B cell (primary cell): ENCODE measurements around the gene ARHGAP42. TPM values are rescaled to one million over a fixed set of nuclear protein-coding genes. Genes with fewer than 3 reads are reported as not detected.

Source experiments
- ATAC-seq: fragments of 200-7000 bp; cut with Tn5 transposase; one replicate; pipeline ENCODE4 v1.10.0; 2021; ENCODE audit warnings: low read depth, mild to moderate bottlenecking, moderate number of reproducible peaks, moderate library complexity
- CTCF ChIA-PET: fragments of 350-600 bp; sonication (Branson Sonifier 250); formaldehyde crosslinking; loops from one replicate; lab custom pipeline; 2021; ENCODE audit warnings: antibody characterized with exemption, inconsistent platforms; lab: Charles Lee
- POLR2A ChIA-PET: fragments of 350-600 bp; sonication (Branson Sonifier 250); formaldehyde crosslinking; loops from one replicate; lab custom pipeline; 2021; ENCODE audit warnings: antibody characterized with exemption; lab: Charles Lee
- DNase-seq: peaks from one replicate; pipeline ENCODE4 v3.0.0; 2013
- H2AFZ ChIP-seq: 2 replicates; pipeline ENCODE4 v1.6.1; 2012; ENCODE audit warnings: mild to moderate bottlenecking, low read depth, low read length; ENCODE audit not compliant: insufficient read depth, poor library complexity, severe bottlenecking
- H3K27ac ChIP-seq, 2 donors: 1 replicate in 1 of 2; 2 replicates in 1 of 2; pipeline ENCODE4 v1.5.1; 2012 to 2013; ENCODE audit warnings: low read length in 2 of 2, mild to moderate bottlenecking in 2 of 2, moderate library complexity in 1 of 2
- H3K27me3 ChIP-seq, 4 experiments: fragments of 200-600 bp in 1 of 4; sonication (generic) in 1 of 4; replicated peaks in 1 of 4; 1 replicate in 2 of 4; 2 replicates in 2 of 4; pipeline versions ENCODE4 v1.6.1 to v1.7.0; 2013 to 2016; ENCODE audit warnings: low read length in 3 of 4, mild to moderate bottlenecking in 2 of 4, mixed read lengths in 1 of 4, moderate library complexity in 1 of 4; ENCODE audit not compliant: insufficient read depth in 4 of 4, control insufficient read depth in 3 of 4; ENCODE audit errors: control extremely low read depth in 1 of 4
- H3K36me3 ChIP-seq, 2 experiments: replicated peaks in 1 of 2; 1 replicate in 1 of 2; 2 replicates in 1 of 2; pipeline versions ENCODE4 v1.6.1 to v1.7.1; 2013; ENCODE audit warnings: low read length in 1 of 2; ENCODE audit not compliant: insufficient read depth in 2 of 2, control insufficient read depth in 1 of 2; ENCODE audit errors: control extremely low read depth in 1 of 2, extremely low read depth in 1 of 2
- H3K4me1 ChIP-seq, 2 donors: fragments of 200-600 bp in 1 of 2; sonication (generic) in 1 of 2; 1 replicate in 1 of 2; 2 replicates in 1 of 2; pipeline versions ENCODE4 v1.5.1 to v1.6.1; 2013 to 2017; ENCODE audit warnings: low read length in 2 of 2; ENCODE audit not compliant: control insufficient read depth in 2 of 2, insufficient read depth in 2 of 2
- H3K4me2 ChIP-seq: replicated peaks from 2 replicates; pipeline ENCODE3; 2012; ENCODE audit warnings: mild to moderate bottlenecking, low read depth, low read length; ENCODE audit not compliant: poor library complexity, severe bottlenecking
- H3K4me3 ChIP-seq, 5 experiments: fragments of 200-600 bp in 1 of 5; sonication (generic) in 1 of 5; 1 replicate in 3 of 5; 2 replicates in 2 of 5; pipeline versions ENCODE4 v1.5.1 to v1.7.0; 2011 to 2016; ENCODE audit warnings: low read length in 4 of 5, mild to moderate bottlenecking in 4 of 5, low read depth in 2 of 5, control low read depth in 1 of 5, moderate library complexity in 1 of 5; ENCODE audit not compliant: insufficient read depth in 1 of 5; ENCODE audit errors: control extremely low read depth in 1 of 5, extremely low read depth in 1 of 5
- H3K79me2 ChIP-seq: fragments of 200-600 bp; sonication (generic); one replicate; pipeline ENCODE4 v1.6.0; 2016; ENCODE audit warnings: low read length; ENCODE audit not compliant: control insufficient read depth, insufficient read depth
- H3K9ac ChIP-seq: fragments of 200-600 bp; sonication (generic); 2 replicates; pipeline ENCODE4 v1.6.1; 2017; ENCODE audit warnings: mild to moderate bottlenecking, low read length, moderate library complexity
- H3K9me3 ChIP-seq, 3 donors: one replicate each; pipeline versions ENCODE4 v1.6.1 to v1.7.1; 2013; ENCODE audit warnings: low read length in 2 of 3; ENCODE audit not compliant: control insufficient read depth in 2 of 3, insufficient read depth in 1 of 3; ENCODE audit errors: control extremely low read depth in 1 of 3
- H4K20me1 ChIP-seq: 2 replicates; pipeline ENCODE4 v1.6.0; 2012; ENCODE audit warnings: mild to moderate bottlenecking, low read length; ENCODE audit not compliant: insufficient read depth, control insufficient read depth, poor library complexity, severe bottlenecking
- H3K27ac Mint-ChIP-seq: one replicate; pipeline ENCODE4 v1.8.0; 2021; ENCODE audit warnings: mixed read lengths
- H3K27me3 Mint-ChIP-seq: one replicate; pipeline ENCODE4 v1.8.0; 2021; ENCODE audit warnings: mixed read lengths
- H3K4me1 Mint-ChIP-seq: one replicate; pipeline ENCODE4 v1.8.0; 2021; ENCODE audit warnings: mixed read lengths
- H3K4me3 Mint-ChIP-seq: one replicate; pipeline ENCODE4 v1.8.0; 2021; ENCODE audit warnings: mixed read lengths
- H3K9me3 Mint-ChIP-seq: one replicate; pipeline ENCODE4 v1.8.0; 2022; ENCODE audit warnings: mixed read lengths; ENCODE audit not compliant: insufficient read depth
- EZH2 ChIP-seq: IDR thresholded peaks from 2 replicates; pipeline ENCODE4 v1.6.1; 2012; ENCODE audit warnings: borderline replicate concordance, low read depth, mild to moderate bottlenecking, moderate library complexity, low read length; ENCODE audit not compliant: insufficient read depth, poor library complexity, severe bottlenecking
- WGBS: methylation state at CpG from one replicate; pipeline ENCODE4 v1.1.5; 2013; ENCODE audit warnings: missing lambda C conversion rate; ENCODE audit not compliant: insufficient coverage; 5-methylcytosine and 5-hydroxymethylcytosine counted together
- intact Hi-C: fragments of 100-400 bp; cut with micrococcal nuclease; formaldehyde crosslinking; loops from one replicate; pipeline ENCODE4 v1.10.0; 2022
- polyA plus RNA-seq: library from polyadenylated mRNA; depleted of rRNA; stranded (reverse); fragments of >200 nt; gene quantifications from 2 replicates; pipeline ENCODE4 v1.2.3, GENCODE V29; 2012
- total RNA-seq, 2 donors: library from RNA; stranded (reverse); fragments of 120-200 nt in 1 of 2; gene quantifications; 1 replicate in 1 of 2; 2 replicates in 1 of 2; pipeline versions ENCODE4 v1.2.3 to v1.2.4, GENCODE V29; 2013 to 2022
- TF ChIP-seq, protein P1 (sequence below): fragments of 200-600 bp; IDR thresholded peaks from one replicate; pipeline ENCODE4 v1.8.0; 2022; ENCODE audit warnings: antibody characterized with exemption, mild to moderate bottlenecking

The ARHGAP42 gene
- total and polyA plus RNA-seq, 2 donors (not counting 1 experiment from before 2014, with no cell fraction given) = 3.8 to 4.9 TPM

DNA sequence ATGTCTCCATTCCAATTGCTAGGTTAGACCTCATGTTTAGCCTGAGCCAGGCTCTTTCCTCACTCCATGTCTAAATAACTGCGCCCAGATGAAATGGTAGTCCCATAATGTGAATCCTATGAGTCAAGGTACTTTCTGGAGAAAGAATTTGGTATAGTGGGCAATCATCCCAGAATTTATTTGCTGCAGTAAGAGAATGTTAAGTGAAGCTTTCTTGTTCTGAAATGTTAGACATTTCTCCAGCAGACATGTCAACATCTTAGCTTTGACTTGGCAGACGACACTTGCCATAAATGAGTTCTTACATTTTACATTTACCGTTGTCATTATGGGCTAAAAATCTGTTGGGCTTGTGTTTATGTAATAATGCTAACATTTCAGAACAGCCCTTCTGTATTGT lies 277.3 kb downstream of the ARHGAP42 start:
- no peaks in the 10 kb centered on the region for H3K4me1 Mint-ChIP-seq
- Histone ChIP-seq H3K79me2 (no peaks in the 10 kb centered on the region), H4K20me1 (no peaks in the 10 kb centered on the region), H3K27ac (no peak overlapping the region), H3K9me3 (peaks cover 1 to 7% (median 5%) of the 10 kb centered on the region in 3 donors), H3K9ac (no peak overlapping the region), H3K4me1 (no peaks in the 10 kb centered on the region), H3K27me3 (no peaks in the 10 kb centered on the region), H3K36me3 (peaks cover 0 to 2% of the 10 kb centered on the region in 2 experiments), H2AFZ (no peak overlapping the region), H3K4me3 (no peak overlapping the region), H3K4me2 (no peak overlapping the region)
- H3K27me3 Mint-ChIP-seq = no peaks in the 10 kb centered on the region
- POLR2A ChIA-PET = no interaction called here
- no peak overlapping the region for H3K27ac Mint-ChIP-seq
- intact Hi-C loops = no loop called here
- no peak overlapping the region for H3K4me3 Mint-ChIP-seq
- ATAC-seq = no peak
- TF ChIP-seq, protein P1, sequence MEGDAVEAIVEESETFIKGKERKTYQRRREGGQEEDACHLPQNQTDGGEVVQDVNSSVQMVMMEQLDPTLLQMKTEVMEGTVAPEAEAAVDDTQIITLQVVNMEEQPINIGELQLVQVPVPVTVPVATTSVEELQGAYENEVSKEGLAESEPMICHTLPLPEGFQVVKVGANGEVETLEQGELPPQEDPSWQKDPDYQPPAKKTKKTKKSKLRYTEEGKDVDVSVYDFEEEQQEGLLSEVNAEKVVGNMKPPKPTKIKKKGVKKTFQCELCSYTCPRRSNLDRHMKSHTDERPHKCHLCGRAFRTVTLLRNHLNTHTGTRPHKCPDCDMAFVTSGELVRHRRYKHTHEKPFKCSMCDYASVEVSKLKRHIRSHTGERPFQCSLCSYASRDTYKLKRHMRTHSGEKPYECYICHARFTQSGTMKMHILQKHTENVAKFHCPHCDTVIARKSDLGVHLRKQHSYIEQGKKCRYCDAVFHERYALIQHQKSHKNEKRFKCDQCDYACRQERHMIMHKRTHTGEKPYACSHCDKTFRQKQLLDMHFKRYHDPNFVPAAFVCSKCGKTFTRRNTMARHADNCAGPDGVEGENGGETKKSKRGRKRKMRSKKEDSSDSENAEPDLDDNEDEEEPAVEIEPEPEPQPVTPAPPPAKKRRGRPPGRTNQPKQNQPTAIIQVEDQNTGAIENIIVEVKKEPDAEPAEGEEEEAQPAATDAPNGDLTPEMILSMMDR = no peak
- no peak for TF ChIP-seq EZH2
- CTCF ChIA-PET = no interaction called here
- no peak for DNase-seq
- WGBS = no CpG with 5 or more reads among the region's 3 CpGs
- H3K9me3 Mint-ChIP-seq = peaks cover 1% of the 10 kb centered on the region

- Histone ChIP-seq H4K20me1 (no peaks in the 10 kb centered on the region), H3K36me3 (peaks cover 0 to 2% of the 10 kb centered on the region in 2 experiments), H3K27me3 (no peaks in the 10 kb centered on the region), H2AFZ (no peak overlapping the region), H3K79me2 (no peaks in the 10 kb centered on the region), H3K9ac (no peak overlapping the region), H3K4me1 (no peaks in the 10 kb centered on the region), H3K9me3 (peaks cover 2 to 10% (median 8%) of the 10 kb centered on the region in 3 donors), H3K27ac (no peak overlapping the region), H3K4me3 (no peak overlapping the region), H3K4me2 (no peak overlapping the region)
- TF ChIP-seq, protein P1 = no peak
- no peak for TF ChIP-seq EZH2
- Mint-ChIP-seq H3K27ac (no peak overlapping the region), H3K4me3 (no peak overlapping the region), H3K9me3 (peaks cover 4% of the 10 kb centered on the region), H3K27me3 (no peaks in the 10 kb centered on the region), H3K4me1 (no peaks in the 10 kb centered on the region)
- ChIA-PET POLR2A (no interaction called here), CTCF (no interaction called here)
- WGBS = 100% methylated on average over 1 of the region's 1 CpG
- intact Hi-C loops = no loop called here
- no peak for DNase-seq
- ATAC-seq = no peak
Observed at GRCh38 chr11:100965346-100965745, 278.3 kb downstream of the ARHGAP42 start.
